Endothelial cell of umbilical vein (primary cell): ENCODE results near the gene SOX5. TPM values are rescaled to one million over a fixed set of nuclear protein-coding genes. Genes with fewer than 3 reads are reported as not detected.

Experiments
- BruUV-seq: library from RNA; stranded (reverse); fragments of 400-500 nt; replicated peaks from 2 replicates; lab custom pipeline; 2021; lab: Mats Ljungman, UMichigan
- CTCF ChIA-PET: fragments of 300-600, 350-600 bp; sonication (Branson Sonifier 250); formaldehyde crosslinking; loops from one replicate; lab custom pipeline; 2021; ENCODE audit warnings: antibody characterized with exemption, inconsistent platforms; lab: Charles Lee
- POLR2A ChIA-PET: fragments of 300-600, 350-600 bp; sonication (Branson Sonifier 250); formaldehyde crosslinking; loops from one replicate; lab custom pipeline; 2021; ENCODE audit warnings: antibody characterized with exemption, inconsistent platforms; lab: Charles Lee
- DNase-seq: peaks from one replicate; pipeline ENCODE4 v3.0.0-alpha.2; 2011; ENCODE audit warnings: low read depth, low spot score
- FAIRE-seq: peaks from 2 replicates; lab custom pipeline; 2011; peaks lifted over from hg19 to GRCh38; lab: Jason Lieb, UNC
- H2AFZ ChIP-seq: 2 replicates; pipeline ENCODE4 v1.6.0; 2012; ENCODE audit warnings: low read depth, low read length, control low read depth, inconsistent platforms
- H3K27ac ChIP-seq: 2 replicates; pipeline ENCODE4 v1.5.1; 2011; ENCODE audit warnings: low read depth, mild to moderate bottlenecking, control low read depth, low read length, moderate library complexity; ENCODE audit not compliant: insufficient read depth
- H3K27me3 ChIP-seq, 2 experiments: 2 replicates each; pipeline versions ENCODE4 v1.6.0 to v1.6.1; 2011; ENCODE audit warnings: low read length in 2 of 2, mixed read lengths in 1 of 2; ENCODE audit not compliant: control insufficient read depth in 2 of 2, insufficient read depth in 2 of 2
- H3K36me3 ChIP-seq, 2 experiments: 2 replicates in 1 of 2; 3 replicates in 1 of 2; pipeline ENCODE4 v1.5.1; 2011; ENCODE audit warnings: low read length in 2 of 2, mild to moderate bottlenecking in 1 of 2, moderate library complexity in 1 of 2; ENCODE audit not compliant: control insufficient read depth in 2 of 2, insufficient read depth in 2 of 2; ENCODE audit errors: extremely low read depth in 1 of 2
- H3K4me1 ChIP-seq: 3 replicates; pipeline ENCODE4 v1.5.1; 2011; ENCODE audit warnings: mild to moderate bottlenecking, low read length; ENCODE audit not compliant: control insufficient read depth, insufficient read depth; ENCODE audit errors: extremely low read depth
- H3K4me2 ChIP-seq: 2 replicates; pipeline ENCODE4 v1.6.1; 2011; ENCODE audit warnings: low read length, control low read depth, mixed read lengths; ENCODE audit not compliant: insufficient read depth
- H3K4me3 ChIP-seq, 3 experiments: fragments of 200-600 bp in 1 of 3; sonication (generic), shearing (Covaris generic) in 1 of 3; replicated peaks in 1 of 3; 2 replicates each; pipeline ENCODE4 v1.5.1; 2011 to 2016; ENCODE audit warnings: control low read depth in 3 of 3, low read length in 3 of 3, mild to moderate bottlenecking in 2 of 3, inconsistent platforms in 1 of 3, low read depth in 1 of 3, moderate library complexity in 1 of 3; ENCODE audit not compliant: insufficient read depth in 1 of 3
- H3K79me2 ChIP-seq: 2 replicates; pipeline ENCODE4 v1.6.0; 2012; ENCODE audit warnings: low read length, inconsistent platforms; ENCODE audit not compliant: control insufficient read depth, insufficient read depth
- H3K9ac ChIP-seq: replicated peaks from 2 replicates; pipeline ENCODE3; 2011; ENCODE audit warnings: low read length, control low read depth; ENCODE audit not compliant: insufficient read depth; ENCODE audit errors: extremely low read depth
- H3K9me1 ChIP-seq: replicated peaks from 3 replicates; pipeline ENCODE4 v1.6.0; 2011; ENCODE audit warnings: mild to moderate bottlenecking, low read length; ENCODE audit not compliant: control insufficient read depth, insufficient read depth; ENCODE audit errors: extremely low read depth
- H3K9me3 ChIP-seq: replicated peaks from 2 replicates; pipeline ENCODE4 v1.5.1; 2012; ENCODE audit warnings: low read length, inconsistent platforms; ENCODE audit not compliant: control insufficient read depth, insufficient read depth
- H4K20me1 ChIP-seq: replicated peaks from 2 replicates; pipeline ENCODE3; 2011; ENCODE audit warnings: mild to moderate bottlenecking, low read length; ENCODE audit not compliant: control insufficient read depth, insufficient read depth; ENCODE audit errors: extremely low read depth
- EZH2 ChIP-seq: IDR thresholded peaks from 2 replicates; pipeline ENCODE4 v1.6.1; 2012; ENCODE audit warnings: borderline replicate concordance, low read depth, mild to moderate bottlenecking, moderate library complexity, low read length, inconsistent platforms; ENCODE audit not compliant: severe bottlenecking
- FOS ChIP-seq: IDR thresholded peaks from 2 replicates; pipeline ENCODE4 v1.6.1; 2011; ENCODE audit warnings: mild to moderate bottlenecking, low read length, moderate library complexity, borderline replicate concordance; ENCODE audit not compliant: insufficient read depth
- GATA2 ChIP-seq: IDR thresholded peaks from 2 replicates; pipeline ENCODE4 v1.7.0; 2011; ENCODE audit warnings: low read depth, mild to moderate bottlenecking, moderate library complexity, mixed read lengths, low read length; ENCODE audit not compliant: insufficient read length, insufficient read depth
- JUN ChIP-seq: IDR thresholded peaks from 2 replicates; pipeline ENCODE4 v1.6.1; 2011; ENCODE audit warnings: borderline replicate concordance, low read depth; ENCODE audit not compliant: insufficient read length, insufficient read depth
- MAX ChIP-seq: IDR thresholded peaks from 2 replicates; pipeline ENCODE4 v1.6.1; 2011; ENCODE audit not compliant: insufficient read depth, insufficient read length
- MYC ChIP-seq: IDR thresholded peaks from one replicate; pipeline ENCODE4 v1.6.1; 2011; ENCODE audit warnings: mild to moderate bottlenecking, low read depth, low read length
- POLR2A ChIP-seq: IDR thresholded peaks from 2 replicates; pipeline ENCODE4 v1.6.1; 2012; ENCODE audit warnings: low read depth, mild to moderate bottlenecking, control low read depth, low read length
- POLR2AphosphoS5 ChIP-seq: IDR thresholded peaks from 2 replicates; pipeline ENCODE4 v1.6.1; 2012; ENCODE audit warnings: low read depth, mild to moderate bottlenecking, control low read depth, low read length, moderate library complexity; ENCODE audit not compliant: insufficient read depth
- dilution Hi-C: fragments of 300-500 bp; cut with MboI; formaldehyde crosslinking; loops from one replicate; pipeline ENCODE4 v1.15.0; 2019; ENCODE audit warnings: low sequenced_read_pairs; ENCODE audit not compliant: extremely low pct_ligation_motif_present
- intact Hi-C: fragments of 100-400 bp; cut with micrococcal nuclease; formaldehyde crosslinking; loops from one replicate; pipeline ENCODE4 v1.10.0; 2022
- polyA plus RNA-seq, 4 experiments: library from polyadenylated mRNA; depleted of rRNA in 3 of 4; stranded (reverse) in 3 of 4; unstranded in 1 of 4; fragments of >200 nt; gene quantifications; 2 replicates each; pipeline versions ENCODE4 v1.2.1 to v1.2.3, GENCODE V29; 2011 to 2012; ENCODE audit warnings: missing spikeins in 1 of 4
- total RNA-seq: library from RNA; stranded (reverse); gene quantifications from 2 replicates; pipeline ENCODE4 v1.2.3, GENCODE V29; 2021

SOX5 gene
- total and polyA plus RNA-seq, 2 donors (not counting 3 experiments of a cell fraction or from before 2014, with no cell fraction given), result 0.63 to 3.5 TPM

DNA sequence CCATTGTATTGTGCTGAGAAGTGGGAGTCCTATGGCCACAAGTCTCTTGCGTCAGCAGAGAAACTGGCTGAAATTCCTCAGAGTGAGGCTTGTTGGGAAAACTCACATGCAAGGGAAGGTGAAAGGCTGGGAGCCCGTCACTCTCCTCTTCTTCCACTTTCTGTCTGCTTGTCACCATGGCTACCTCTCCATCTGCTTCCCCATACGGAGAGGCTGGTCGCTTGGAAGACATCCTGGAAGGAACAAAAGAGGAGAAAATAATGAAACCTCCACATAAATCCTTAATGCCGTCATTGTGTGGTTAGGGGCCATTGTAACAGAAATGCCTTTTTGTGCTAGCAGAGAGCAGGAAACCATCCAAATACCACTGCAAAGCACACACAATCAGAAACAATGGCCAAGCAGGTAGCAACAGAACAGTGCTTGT lies 53.7 kb downstream of the SOX5 start:
- Histone ChIP-seq H2AFZ (no peak overlapping the region), H3K9me3 (no peaks in the 10 kb centered on the region), H3K27ac (no peak overlapping the region), H3K79me2 (no peaks in the 10 kb centered on the region), H3K4me2 (no peak overlapping the region), H3K9me1 (no peaks in the 10 kb centered on the region), H3K36me3 (no peaks in the 10 kb centered on the region), H3K9ac (no peak overlapping the region), H4K20me1 (no peaks in the 10 kb centered on the region), H3K4me1 (no peaks in the 10 kb centered on the region), H3K27me3 (no peaks in the 10 kb centered on the region), H3K4me3 (no peak overlapping the region)
- BruUV-seq, result no TSS peak
- POLR2A ChIA-PET, result no interaction called here
- TF ChIP-seq POLR2AphosphoS5 (no peak), GATA2 (no peak), MAX (no peak), MYC (no peak), FOS (no peak), JUN (no peak), POLR2A (no peak), EZH2 (no peak)
- peak; percentile 18 for DNase-seq
- dilution Hi-C loops, result no loop called here
- CTCF ChIA-PET, result no interaction called here
- no peak for FAIRE-seq
- intact Hi-C loops, result no loop called here

GRCh38 chr12:23893611-23894010 lies 55.9 kb downstream of the SOX5 start:
- H2AFZ ChIP-seq, result no peak overlapping the region
- H3K79me2 ChIP-seq, result no peaks in the 10 kb centered on the region
- intact Hi-C loops, result no loop called here
- no peak overlapping the region for H3K4me3 ChIP-seq
- DNase-seq (no peak), FAIRE-seq (no peak)
- no TSS peak for BruUV-seq
- H3K27me3 ChIP-seq, result no peaks in the 10 kb centered on the region
- no peak overlapping the region for H3K9ac ChIP-seq
- ChIA-PET CTCF (no interaction called here), POLR2A (no interaction called here)
- H3K4me2 ChIP-seq, result no peak overlapping the region
- H3K4me1 ChIP-seq, result no peaks in the 10 kb centered on the region
- no peaks in the 10 kb centered on the region for H3K36me3 ChIP-seq
- H4K20me1 ChIP-seq, result no peaks in the 10 kb centered on the region
- no peak overlapping the region for H3K27ac ChIP-seq
- TF ChIP-seq POLR2A (no peak), GATA2 (no peak), JUN (no peak)
- dilution Hi-C loops, result no loop called here
- no peaks in the 10 kb centered on the region for H3K9me1 ChIP-seq
- H3K9me3 ChIP-seq, result no peaks in the 10 kb centered on the region
